WTC11 (cell line): ENCODE measurements around the gene MECP2. TPM values are rescaled to one million over a fixed set of nuclear protein-coding genes. Genes with fewer than 3 reads are reported as not detected.

Experiments used
- ATAC-seq: fragments of 200-7000 bp; cut with Tn5 transposase; 2 replicates; pipeline ENCODE4 v1.10.0; 2021; ENCODE audit warnings: mild to moderate bottlenecking, moderate library complexity
- CTCF ChIA-PET: fragments of 300-600 bp; sonication (Branson Sonifier 250); formaldehyde crosslinking; loops from one replicate; lab custom pipeline; 2021; ENCODE audit warnings: antibody characterized with exemption; lab: Charles Lee
- POLR2A ChIA-PET: fragments of 350-600 bp; sonication (Branson Sonifier 250); formaldehyde crosslinking; loops from one replicate; lab custom pipeline; 2021; ENCODE audit warnings: antibody characterized with exemption; lab: Charles Lee
- DNase-seq: peaks from one replicate; pipeline ENCODE4 v3.0.0; 2021; ENCODE audit warnings: low spot score
- H3K27ac Mint-ChIP-seq: 2 replicates; pipeline ENCODE4 v1.8.0; 2021; ENCODE audit warnings: mixed read lengths
- H3K27me3 Mint-ChIP-seq: 2 replicates; pipeline ENCODE4 v1.8.0; 2021; ENCODE audit warnings: low read depth, mild to moderate bottlenecking, moderate library complexity, mixed read lengths
- H3K36me3 Mint-ChIP-seq: 2 replicates; pipeline ENCODE4 v1.8.0; 2021; ENCODE audit warnings: mixed read lengths
- H3K4me1 Mint-ChIP-seq: 2 replicates; pipeline ENCODE4 v1.8.0; 2022; ENCODE audit warnings: mixed read lengths
- H3K4me3 Mint-ChIP-seq: 2 replicates; pipeline ENCODE4 v1.8.0; 2021; ENCODE audit warnings: mild to moderate bottlenecking, moderate library complexity, mixed read lengths
- H3K9me3 Mint-ChIP-seq: 2 replicates; pipeline ENCODE4 v1.8.0; 2021; ENCODE audit warnings: mixed read lengths
- CBFB ChIP-seq: sonication (generic); formaldehyde crosslinking; IDR thresholded peaks from 2 replicates; pipeline ENCODE4 v1.8.1; 2022; ENCODE audit warnings: mild to moderate bottlenecking, low read depth, missing genetic modification reagents
- CREM ChIP-seq: sonication (generic); formaldehyde crosslinking; IDR thresholded peaks from 2 replicates; pipeline ENCODE4 v1.8.1; 2022; ENCODE audit warnings: mild to moderate bottlenecking, missing genetic modification reagents, moderate library complexity
- GABPB1 ChIP-seq: sonication (generic); formaldehyde crosslinking; IDR thresholded peaks from 2 replicates; pipeline ENCODE4 v1.8.1; 2023; ENCODE audit warnings: mild to moderate bottlenecking, missing genetic modification reagents
- GRHL2 ChIP-seq: fragments of 250-450 bp; sonication (Bioruptor Pico); IDR thresholded peaks from 2 replicates; pipeline ENCODE4 v1.8.0; 2022; ENCODE audit warnings: mild to moderate bottlenecking, moderate library complexity; ENCODE audit not compliant: insufficient replicate concordance, severe bottlenecking
- GTF2I ChIP-seq: fragments of 250-450 bp; sonication (Bioruptor Pico); conservative IDR thresholded peaks from 2 replicates; pipeline ENCODE4 v1.4.0; 2021; ENCODE audit warnings: mild to moderate bottlenecking
- IRF2 ChIP-seq: sonication (generic); formaldehyde crosslinking; IDR thresholded peaks from 2 replicates; pipeline ENCODE4 v1.8.0; 2022; ENCODE audit warnings: low read depth, missing genetic modification reagents, borderline replicate concordance
- KAT7 ChIP-seq: sonication (generic); formaldehyde crosslinking; IDR thresholded peaks from 2 replicates; pipeline ENCODE4 v1.8.1; 2023; ENCODE audit warnings: missing genetic modification reagents, mild to moderate bottlenecking, borderline replicate concordance
- NFYB ChIP-seq: sonication (generic); formaldehyde crosslinking; conservative IDR thresholded peaks from 2 replicates; pipeline ENCODE4 v1.8.0; 2022; ENCODE audit warnings: low read depth, missing genetic modification reagents
- NR1H2 ChIP-seq: sonication (generic); formaldehyde crosslinking; IDR thresholded peaks from 2 replicates; pipeline ENCODE4 v1.9.0; 2021; ENCODE audit warnings: mild to moderate bottlenecking, moderate library complexity, missing genetic modification reagents
- NR3C1 ChIP-seq: sonication (generic); formaldehyde crosslinking; conservative IDR thresholded peaks from 2 replicates; pipeline ENCODE4 v1.8.1; 2023; ENCODE audit warnings: low read depth, mild to moderate bottlenecking, missing genetic modification reagents
- STAT6 ChIP-seq: sonication (generic); formaldehyde crosslinking; conservative IDR thresholded peaks from 2 replicates; pipeline ENCODE4 v1.8.1; 2023; ENCODE audit warnings: mild to moderate bottlenecking, low read depth, missing genetic modification reagents, moderate library complexity
- TEAD4 ChIP-seq: sonication (generic); formaldehyde crosslinking; IDR thresholded peaks from 2 replicates; pipeline ENCODE4 v1.8.0; 2022; ENCODE audit warnings: mild to moderate bottlenecking, missing genetic modification reagents
- ZNF121 ChIP-seq: sonication (generic); formaldehyde crosslinking; IDR thresholded peaks from 2 replicates; pipeline ENCODE4 v1.8.0; 2023; ENCODE audit warnings: missing genetic modification reagents
- ZNF219 ChIP-seq: sonication (generic); formaldehyde crosslinking; IDR thresholded peaks from 2 replicates; pipeline ENCODE4 v1.8.0; 2023; ENCODE audit warnings: missing genetic modification reagents, mild to moderate bottlenecking, borderline replicate concordance
- ZNF671 ChIP-seq: fragments of 250-450 bp; sonication (Bioruptor Pico); IDR thresholded peaks from 2 replicates; pipeline ENCODE4 v1.8.0; 2021; ENCODE audit warnings: mild to moderate bottlenecking
- ZSCAN18 ChIP-seq: fragments of 250-450 bp; sonication (Bioruptor Pico); IDR thresholded peaks from 2 replicates; pipeline ENCODE4 v2.1.2; 2022; ENCODE audit warnings: mild to moderate bottlenecking, moderate library complexity
- total RNA-seq: library from RNA; stranded (reverse); gene quantifications from 3 replicates; pipeline ENCODE4 v1.2.3, GENCODE V29; 2021
- TF ChIP-seq, protein P1 (sequence below): sonication (generic); formaldehyde crosslinking; IDR thresholded peaks from 2 replicates; pipeline ENCODE4 v1.8.1; 2023; ENCODE audit warnings: mild to moderate bottlenecking, missing genetic modification reagents, moderate library complexity
- TF ChIP-seq, protein P2 (sequence below): sonication (generic); formaldehyde crosslinking; IDR thresholded peaks from 2 replicates; pipeline ENCODE4 v1.8.1; 2023; ENCODE audit warnings: mild to moderate bottlenecking, moderate library complexity, missing genetic modification reagents
- TF ChIP-seq, protein P3 (sequence below): sonication (generic); formaldehyde crosslinking; IDR thresholded peaks from 2 replicates; pipeline ENCODE4 v1.8.1; 2022; ENCODE audit warnings: missing genetic modification reagents, borderline replicate concordance
- TF ChIP-seq, protein P4 (sequence below): sonication (generic); formaldehyde crosslinking; IDR thresholded peaks from 2 replicates; pipeline ENCODE4 v1.8.0; 2022; ENCODE audit warnings: mild to moderate bottlenecking, missing genetic modification reagents

The MECP2 gene
- total RNA-seq, 1 experiment from 2014 or later, result 28.7 TPM

GRCh38 chrX:154142950-154143745 is 45.6 kb upstream of the MECP2 start (continued):
- no peak for TF ChIP-seq CBFB (CRISPR knock-in tag)

- Mint-ChIP-seq H3K27ac (no peak overlapping the region), H3K4me3 (no peak overlapping the region), H3K9me3 (no peaks in the 10 kb centered on the region), H3K27me3 (peaks cover under 1% of the 10 kb centered on the region), H3K4me1 (no peaks in the 10 kb centered on the region), H3K36me3 (no peaks in the 10 kb centered on the region)
- no peak for ATAC-seq
- TF ChIP-seq, protein P1, sequence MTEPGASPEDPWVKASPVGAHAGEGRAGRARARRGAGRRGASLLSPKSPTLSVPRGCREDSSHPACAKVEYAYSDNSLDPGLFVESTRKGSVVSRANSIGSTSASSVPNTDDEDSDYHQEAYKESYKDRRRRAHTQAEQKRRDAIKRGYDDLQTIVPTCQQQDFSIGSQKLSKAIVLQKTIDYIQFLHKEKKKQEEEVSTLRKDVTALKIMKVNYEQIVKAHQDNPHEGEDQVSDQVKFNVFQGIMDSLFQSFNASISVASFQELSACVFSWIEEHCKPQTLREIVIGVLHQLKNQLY (CRISPR knock-in tag), result no peak
- POLR2A ChIA-PET, result interaction anchor here (0.5 kb wide), 1 partner anchor 22 kb away, joined by 3 read pairs; no protein-coding TSS in a partner anchor
- CTCF ChIA-PET, result no interaction called here
- no peak for DNase-seq
These were observed 44.9 kb upstream of the MECP2 start for GRCh38 chrX:154142386-154142785.

DNA sequence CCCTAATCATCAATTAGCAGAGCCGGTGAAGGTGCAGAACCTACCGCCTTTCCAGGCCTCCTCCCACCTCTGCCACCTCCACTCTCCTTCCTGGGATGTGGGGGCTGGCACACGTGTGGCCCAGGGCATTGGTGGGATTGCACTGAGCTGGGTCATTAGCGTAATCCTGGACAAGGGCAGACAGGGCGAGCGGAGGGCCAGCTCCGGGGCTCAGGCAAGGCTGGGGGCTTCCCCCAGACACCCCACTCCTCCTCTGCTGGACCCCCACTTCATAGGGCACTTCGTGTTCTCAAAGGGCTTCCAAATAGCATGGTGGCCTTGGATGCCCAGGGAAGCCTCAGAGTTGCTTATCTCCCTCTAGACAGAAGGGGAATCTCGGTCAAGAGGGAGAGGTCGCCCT is 43.2 kb upstream of the MECP2 start:
- no peak for DNase-seq
- no peak for ATAC-seq
- no peak overlapping the region for H3K27ac Mint-ChIP-seq
- ChIA-PET POLR2A (no interaction called here), CTCF (interaction anchor here (0.8 kb wide), 1 partner anchor 167 kb away, joined by 3 read pairs; no protein-coding TSS in a partner anchor)
- H3K4me3 Mint-ChIP-seq, result no peak overlapping the region
- H3K4me1 Mint-ChIP-seq, result peaks cover 8% of the 10 kb centered on the region
- H3K27me3 Mint-ChIP-seq, result peaks cover 10% of the 10 kb centered on the region
- TF ChIP-seq ZNF121 (no peak), TEAD4 (CRISPR knock-in tag) (no peak), GTF2I (CRISPR knock-in tag) (no peak), GRHL2 (CRISPR knock-in tag) (no peak), NR3C1 (CRISPR knock-in tag) (no peak), GABPB1 (no peak), NR1H2 (CRISPR knock-in tag) (no peak), ZSCAN18 (CRISPR knock-in tag) (no peak), NFYB (CRISPR knock-in tag) (no peak), IRF2 (CRISPR knock-in tag) (no peak), KAT7 (CRISPR knock-in tag) (no peak), STAT6 (CRISPR knock-in tag) (no peak), ZNF671 (CRISPR knock-in tag) (no peak), CREM (CRISPR knock-in tag) (no peak), ZNF219 (CRISPR knock-in tag) (no peak)
- TF ChIP-seq, protein P2, sequence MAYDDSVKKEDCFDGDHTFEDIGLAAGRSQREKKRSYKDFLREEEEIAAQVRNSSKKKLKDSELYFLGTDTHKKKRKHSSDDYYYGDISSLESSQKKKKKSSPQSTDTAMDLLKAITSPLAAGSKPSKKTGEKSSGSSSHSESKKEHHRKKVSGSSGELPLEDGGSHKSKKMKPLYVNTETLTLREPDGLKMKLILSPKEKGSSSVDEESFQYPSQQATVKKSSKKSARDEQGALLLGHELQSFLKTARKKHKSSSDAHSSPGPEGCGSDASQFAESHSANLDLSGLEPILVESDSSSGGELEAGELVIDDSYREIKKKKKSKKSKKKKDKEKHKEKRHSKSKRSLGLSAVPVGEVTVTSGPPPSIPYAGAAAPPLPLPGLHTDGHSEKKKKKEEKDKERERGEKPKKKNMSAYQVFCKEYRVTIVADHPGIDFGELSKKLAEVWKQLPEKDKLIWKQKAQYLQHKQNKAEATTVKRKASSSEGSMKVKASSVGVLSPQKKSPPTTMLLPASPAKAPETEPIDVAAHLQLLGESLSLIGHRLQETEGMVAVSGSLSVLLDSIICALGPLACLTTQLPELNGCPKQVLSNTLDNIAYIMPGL (CRISPR knock-in tag), result no peak
- TF ChIP-seq, protein P3, sequence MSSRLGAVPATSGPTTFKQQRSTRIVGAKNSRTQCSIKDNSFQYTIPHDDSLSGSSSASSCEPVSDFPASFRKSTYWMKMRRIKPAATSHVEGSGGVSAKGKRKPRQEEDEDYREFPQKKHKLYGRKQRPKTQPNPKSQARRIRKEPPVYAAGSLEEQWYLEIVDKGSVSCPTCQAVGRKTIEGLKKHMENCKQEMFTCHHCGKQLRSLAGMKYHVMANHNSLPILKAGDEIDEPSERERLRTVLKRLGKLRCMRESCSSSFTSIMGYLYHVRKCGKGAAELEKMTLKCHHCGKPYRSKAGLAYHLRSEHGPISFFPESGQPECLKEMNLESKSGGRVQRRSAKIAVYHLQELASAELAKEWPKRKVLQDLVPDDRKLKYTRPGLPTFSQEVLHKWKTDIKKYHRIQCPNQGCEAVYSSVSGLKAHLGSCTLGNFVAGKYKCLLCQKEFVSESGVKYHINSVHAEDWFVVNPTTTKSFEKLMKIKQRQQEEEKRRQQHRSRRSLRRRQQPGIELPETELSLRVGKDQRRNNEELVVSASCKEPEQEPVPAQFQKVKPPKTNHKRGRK (CRISPR knock-in tag), result no peak
- TF ChIP-seq, protein P4, sequence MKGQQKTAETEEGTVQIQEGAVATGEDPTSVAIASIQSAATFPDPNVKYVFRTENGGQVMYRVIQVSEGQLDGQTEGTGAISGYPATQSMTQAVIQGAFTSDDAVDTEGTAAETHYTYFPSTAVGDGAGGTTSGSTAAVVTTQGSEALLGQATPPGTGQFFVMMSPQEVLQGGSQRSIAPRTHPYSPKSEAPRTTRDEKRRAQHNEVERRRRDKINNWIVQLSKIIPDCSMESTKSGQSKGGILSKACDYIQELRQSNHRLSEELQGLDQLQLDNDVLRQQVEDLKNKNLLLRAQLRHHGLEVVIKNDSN (CRISPR knock-in tag), result no peak
- TF ChIP-seq, all 79 proteins: peak for 0
- Mint-ChIP-seq H3K9me3 (no peaks in the 10 kb centered on the region), H3K36me3 (no peaks in the 10 kb centered on the region)
